Adrenal gland (tissue), 5 donors: ENCODE measurements around the gene SIRT1.

Experiments
- CTCF ChIP-seq, 6 experiments: fragments of 450-650 bp in 4 of 6; fragments of 200-600 bp in 2 of 6; sonication (generic) in 1 of 6; IDR thresholded peaks; 1 replicate in 5 of 6; 2 replicates in 1 of 6; pipeline versions ENCODE4 v1.5.1 to v1.8.0; 2016 to 2021; ENCODE audit warnings: antibody characterized with exemption in 6 of 6, mild to moderate bottlenecking in 2 of 6, moderate library complexity in 1 of 6
- POLR2A ChIP-seq, 2 donors: fragments of 450-650 bp; IDR thresholded peaks; one replicate each; pipeline ENCODE4 v1.6.1; 2017; ENCODE audit warnings: antibody characterized with exemption in 2 of 2, mild to moderate bottlenecking in 2 of 2, moderate library complexity in 1 of 2
- donor health status: DM: no; HTN: no; CAD: no.

GRCh38 chr10:67917679-67918078 lies 33.2 kb downstream of the SIRT1 start:
- TF ChIP-seq CTCF (IDR thresholded peaks at IDR 0.05) (no peak), POLR2A (IDR thresholded peaks at IDR 0.05) (no peak)
